ENCODE results near the gene MRE11. TPM values are rescaled to one million over a fixed set of nuclear protein-coding genes. Genes with fewer than 3 reads are reported as not detected.

MRE11 gene
- total RNA-seq, 3 donors from 2014 or later = 15.3 to 18.0 (median 16.9) TPM

GRCh38 chr11:94504689-94505293, 11.1 kb upstream of the MRE11 start:
- intact Hi-C loops (cut with DNase I, micrococcal nuclease) = loop anchor here in 1 of 2 donors (10.0 kb wide), 1 partner anchor 610 kb away; no protein-coding TSS in a partner anchor
- Histone ChIP-seq H3K4me1 (ENCODE audit: low read depth) (no peaks in the 10 kb centered on the region), H3K36me3 (ENCODE audit: low read depth) (no peaks in the 10 kb centered on the region), H3K4me3 (no peak overlapping the region), H3K9me3 (no peaks in the 10 kb centered on the region)
- DNase-seq = peak in 1 of 3 donors; percentile 32
- TF ChIP-seq CTCF (IDR thresholded peaks at IDR 0.05) = peak; percentile 35
- peak; percentile 46 for ATAC-seq

GRCh38 chr11:94501522-94501921, 7.9 kb upstream of the MRE11 start:
- H3K4me3 ChIP-seq = no peak overlapping the region
- no peak for TF ChIP-seq CTCF (IDR thresholded peaks at IDR 0.05)
- intact Hi-C loops (cut with DNase I, micrococcal nuclease) = loop anchor here in 1 of 2 donors (10.0 kb wide), 1 partner anchor 607 kb away; no protein-coding TSS in a partner anchor
- H3K36me3 ChIP-seq (ENCODE audit: low read depth) = peaks cover 6% of the 10 kb centered on the region
- no peaks in the 10 kb centered on the region for H3K9me3 ChIP-seq
- ATAC-seq (no peak), DNase-seq (no peak)
- H3K4me1 ChIP-seq (ENCODE audit: low read depth) = no peaks in the 10 kb centered on the region

- Histone ChIP-seq H3K36me3 (ENCODE audit: low read depth) (peaks cover 6% of the 10 kb centered on the region), H3K9me3 (no peaks in the 10 kb centered on the region), H3K4me3 (no peak overlapping the region), H3K4me1 (ENCODE audit: low read depth) (no peaks in the 10 kb centered on the region)
- no peak for DNase-seq
- no peak for TF ChIP-seq CTCF (IDR thresholded peaks at IDR 0.05)
- no peak for ATAC-seq
- intact Hi-C loops (cut with DNase I, micrococcal nuclease) = loop anchor here in 1 of 2 donors (10.0 kb wide), 1 partner anchor 605 kb away; no protein-coding TSS in a partner anchor
These were observed 6.5 kb upstream of the MRE11 start for GRCh38 chr11:94500181-94500580.

GRCh38 chr11:94494126-94494680, 559 bp upstream of the MRE11 start:
- H3K4me3 ChIP-seq = peak overlapping the region; percentile 37
- intact Hi-C loops (cut with DNase I, micrococcal nuclease) = no loop called here
- peaks cover 13% of the 10 kb centered on the region for H3K4me1 ChIP-seq (ENCODE audit: low read depth)
- H3K9me3 ChIP-seq = no peaks in the 10 kb centered on the region
- no peak for TF ChIP-seq CTCF (IDR thresholded peaks at IDR 0.05)
- DNase-seq (no peak), ATAC-seq (peak; percentile 71)
- peaks cover 6% of the 10 kb centered on the region for H3K36me3 ChIP-seq (ENCODE audit: low read depth)

GRCh38 chr11:94486068-94486467, 7.6 kb downstream of the MRE11 start:
- Histone ChIP-seq H3K9me3 (no peaks in the 10 kb centered on the region), H3K36me3 (ENCODE audit: low read depth) (no peaks in the 10 kb centered on the region), H3K4me1 (ENCODE audit: low read depth) (no peaks in the 10 kb centered on the region), H3K4me3 (no peak overlapping the region)
- intact Hi-C loops (cut with DNase I, micrococcal nuclease) = no loop called here
- DNase-seq (no peak), ATAC-seq (no peak)
- no peak for TF ChIP-seq CTCF (IDR thresholded peaks at IDR 0.05)

All from mucosa of descending colon (tissue), 3 donors.